PC-3 (cell line): ENCODE measurements around the gene DAAM1. TPM values are rescaled to one million over a fixed set of nuclear protein-coding genes. Genes with fewer than 3 reads are reported as not detected.

Experiments used
- ATAC-seq: fragments of 200-7000 bp; cut with Tn5 transposase; 2 replicates; pipeline ENCODE4 v1.9.1; 2020; ENCODE audit warnings: mild to moderate bottlenecking, moderate library complexity
- BruUV-seq: library from RNA; stranded (reverse); fragments of 400-500 nt; replicated peaks from 2 replicates; lab custom pipeline; 2021; lab: Mats Ljungman, UMichigan
- CTCF ChIA-PET: fragments of 300-600 bp; sonication (Branson Sonifier 250); formaldehyde crosslinking; loops from one replicate; lab custom pipeline; 2022; ENCODE audit warnings: antibody characterized with exemption; lab: Charles Lee
- POLR2A ChIA-PET: fragments of 300-600 bp; sonication (Branson Sonifier 250); formaldehyde crosslinking; loops from one replicate; lab custom pipeline; 2022; ENCODE audit warnings: antibody characterized with exemption; ENCODE audit not compliant: unreplicated experiment; lab: Charles Lee
- DNase-seq: peaks from one replicate; pipeline ENCODE4 v3.0.0-alpha.2; 2015
- H2AFZ ChIP-seq: fragments of 300-600 bp; sonication (generic); 2 replicates; pipeline ENCODE4 v1.6.0; 2016; ENCODE audit warnings: antibody characterized with exemption, low read length
- H3F3A ChIP-seq: fragments of 300-600 bp; sonication (generic); one replicate; pipeline ENCODE4 v1.6.0; 2017; ENCODE audit warnings: antibody characterized with exemption, low read length, control low read depth, mild to moderate bottlenecking; ENCODE audit not compliant: unreplicated experiment
- H3K27ac ChIP-seq: fragments of 300-600 bp; sonication (generic); 2 replicates; pipeline ENCODE4 v1.5.1; 2016; ENCODE audit warnings: mild to moderate bottlenecking, low read length
- H3K27me3 ChIP-seq: fragments of 300-600 bp; sonication (generic); 2 replicates; pipeline ENCODE4 v1.6.1; 2016; ENCODE audit warnings: low read length, mixed read lengths
- H3K36me3 ChIP-seq: fragments of 300-600 bp; sonication (generic); 2 replicates; pipeline ENCODE4 v1.6.1; 2016; ENCODE audit warnings: low read depth, mixed run types, low read length, mixed read lengths
- H3K4me1 ChIP-seq: fragments of 300-600 bp; sonication (generic); 2 replicates; pipeline ENCODE4 v1.5.1; 2016; ENCODE audit warnings: low read length; ENCODE audit not compliant: insufficient read depth
- H3K4me2 ChIP-seq: fragments of 300-600 bp; sonication (generic); 2 replicates; pipeline ENCODE4 v1.6.0; 2016; ENCODE audit warnings: low read length
- H3K4me3 ChIP-seq: fragments of 300-600 bp; sonication (generic); 2 replicates; pipeline ENCODE4 v1.5.1; 2016; ENCODE audit warnings: mild to moderate bottlenecking, low read length, mixed read lengths
- H3K79me2 ChIP-seq: fragments of 300-600 bp; sonication (generic); 2 replicates; pipeline ENCODE4 v1.6.1; 2017; ENCODE audit warnings: low read length, mixed read lengths
- H3K9ac ChIP-seq: fragments of 300-600 bp; sonication (generic); 2 replicates; pipeline ENCODE4 v1.6.0; 2016; ENCODE audit warnings: mild to moderate bottlenecking, low read length
- H3K9me2 ChIP-seq: fragments of 300-600 bp; sonication (generic); replicated peaks from 2 replicates; pipeline ENCODE4 v1.6.1; 2016; ENCODE audit warnings: mixed run types, low read length, mixed read lengths
- H3K9me3 ChIP-seq: fragments of 300-600 bp; sonication (generic); 2 replicates; pipeline ENCODE4 v1.6.1; 2016; ENCODE audit warnings: low read length, mixed read lengths
- H4K20me1 ChIP-seq: fragments of 300-600 bp; sonication (generic); 2 replicates; pipeline ENCODE4 v1.6.1; 2016; ENCODE audit warnings: low read length, mixed read lengths
- EZH2 ChIP-seq: fragments of 300-600 bp; sonication (generic); IDR thresholded peaks from one replicate; pipeline ENCODE4 v1.6.1; 2017; ENCODE audit warnings: antibody characterized with exemption, mild to moderate bottlenecking, low read length; ENCODE audit not compliant: unreplicated experiment
- EZH2phosphoT487 ChIP-seq: fragments of 300-600 bp; sonication (generic); IDR thresholded peaks from 2 replicates; pipeline ENCODE4 v1.6.1; 2018; ENCODE audit warnings: mild to moderate bottlenecking, antibody characterized with exemption, low read length, borderline replicate concordance
- intact Hi-C: fragments of 100-400 bp; cut with micrococcal nuclease; formaldehyde crosslinking; loops from 2 replicates; pipeline ENCODE4 v1.9.0; 2023
- total RNA-seq: library from RNA; depleted of rRNA; stranded (reverse); fragments of >200 nt; gene quantifications from 2 replicates; pipeline ENCODE4 v1.2.3, GENCODE V29; 2014
- TF ChIP-seq, protein P1 (sequence below): fragments of 300-600 bp; sonication (generic); conservative IDR thresholded peaks from 2 replicates; pipeline ENCODE4 v1.5.1; 2017; ENCODE audit warnings: antibody characterized with exemption, low read depth, mild to moderate bottlenecking, low read length

DAAM1 gene
- total RNA-seq, 1 experiment from 2014 or later, result 32.7 TPM

- no peaks in the 10 kb centered on the region for H4K20me1 ChIP-seq
- no peak overlapping the region for H3K27ac ChIP-seq
- DNase-seq (no peak), ATAC-seq (no peak)
- H3K36me3 ChIP-seq, result no peaks in the 10 kb centered on the region; the same call in 1 of the 2 replicates
- H3K4me3 ChIP-seq, result no peak overlapping the region
- H3K9ac ChIP-seq, result no peak overlapping the region
- H3K4me1 ChIP-seq, result peaks cover 12% of the 10 kb centered on the region
- ChIA-PET POLR2A (no interaction called here), CTCF (interaction anchor here (0.6 kb wide), 1 partner anchor 277 kb away, joined by 3 read pairs; no protein-coding TSS in a partner anchor)
- no peak overlapping the region for H3K4me2 ChIP-seq
- no TSS peak for BruUV-seq
- H3F3A ChIP-seq, result no peaks in the 10 kb centered on the region
- no peak overlapping the region for H2AFZ ChIP-seq
- no peak for TF ChIP-seq EZH2
- no peak for TF ChIP-seq EZH2phosphoT487
- no peaks in the 10 kb centered on the region for H3K9me2 ChIP-seq
- H3K9me3 ChIP-seq, result no peaks in the 10 kb centered on the region
- intact Hi-C loops, result no loop called here
- H3K27me3 ChIP-seq, result no peaks in the 10 kb centered on the region
- H3K79me2 ChIP-seq, result no peaks in the 10 kb centered on the region
Observed at GRCh38 chr14:59297071-59297776, 108.8 kb downstream of the DAAM1 start.

DNA sequence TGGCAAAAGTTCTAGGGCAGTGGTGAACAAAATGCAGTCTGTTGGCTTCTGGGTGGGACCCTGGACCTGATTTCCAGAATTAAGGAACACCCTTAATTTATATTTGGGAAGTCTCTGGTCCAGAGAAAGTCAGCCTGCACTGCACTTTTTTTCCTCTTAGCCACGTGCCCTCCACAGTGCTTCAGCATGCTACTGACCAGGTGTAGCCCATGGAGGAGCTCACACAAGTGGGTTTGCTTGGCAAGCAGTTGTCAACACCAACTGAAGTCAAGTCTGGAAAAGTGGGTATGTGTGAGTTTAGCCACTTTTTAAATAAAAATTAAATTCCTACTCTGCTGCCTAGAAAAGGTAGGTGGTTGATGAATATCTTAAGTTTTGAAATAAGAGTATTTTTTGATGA is 111.3 kb downstream of the DAAM1 start:
- Histone ChIP-seq H3K36me3 (no peaks in the 10 kb centered on the region), H3K4me2 (no peak overlapping the region), H3K9me2 (no peaks in the 10 kb centered on the region), H3K27ac (no peak overlapping the region), H3K9ac (no peak overlapping the region), H3K79me2 (no peaks in the 10 kb centered on the region), H3K27me3 (no peaks in the 10 kb centered on the region), H3K9me3 (no peaks in the 10 kb centered on the region), H3K4me3 (no peak overlapping the region), H3K4me1 (peaks cover 12% of the 10 kb centered on the region), H4K20me1 (no peaks in the 10 kb centered on the region), H3F3A (no peaks in the 10 kb centered on the region), H2AFZ (no peak overlapping the region)
- DNase-seq, result no peak
- ChIA-PET CTCF (no interaction called here), POLR2A (interaction anchor here (0.6 kb wide), 1 partner anchor 8 kb away, joined by 4 read pairs; no protein-coding TSS in a partner anchor)
- TF ChIP-seq EZH2 (no peak), EZH2phosphoT487 (no peak)
- TF ChIP-seq, protein P1, sequence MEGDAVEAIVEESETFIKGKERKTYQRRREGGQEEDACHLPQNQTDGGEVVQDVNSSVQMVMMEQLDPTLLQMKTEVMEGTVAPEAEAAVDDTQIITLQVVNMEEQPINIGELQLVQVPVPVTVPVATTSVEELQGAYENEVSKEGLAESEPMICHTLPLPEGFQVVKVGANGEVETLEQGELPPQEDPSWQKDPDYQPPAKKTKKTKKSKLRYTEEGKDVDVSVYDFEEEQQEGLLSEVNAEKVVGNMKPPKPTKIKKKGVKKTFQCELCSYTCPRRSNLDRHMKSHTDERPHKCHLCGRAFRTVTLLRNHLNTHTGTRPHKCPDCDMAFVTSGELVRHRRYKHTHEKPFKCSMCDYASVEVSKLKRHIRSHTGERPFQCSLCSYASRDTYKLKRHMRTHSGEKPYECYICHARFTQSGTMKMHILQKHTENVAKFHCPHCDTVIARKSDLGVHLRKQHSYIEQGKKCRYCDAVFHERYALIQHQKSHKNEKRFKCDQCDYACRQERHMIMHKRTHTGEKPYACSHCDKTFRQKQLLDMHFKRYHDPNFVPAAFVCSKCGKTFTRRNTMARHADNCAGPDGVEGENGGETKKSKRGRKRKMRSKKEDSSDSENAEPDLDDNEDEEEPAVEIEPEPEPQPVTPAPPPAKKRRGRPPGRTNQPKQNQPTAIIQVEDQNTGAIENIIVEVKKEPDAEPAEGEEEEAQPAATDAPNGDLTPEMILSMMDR, result no peak
- ATAC-seq, result no peak
- no TSS peak for BruUV-seq
- intact Hi-C loops, result no loop called here

DNA sequence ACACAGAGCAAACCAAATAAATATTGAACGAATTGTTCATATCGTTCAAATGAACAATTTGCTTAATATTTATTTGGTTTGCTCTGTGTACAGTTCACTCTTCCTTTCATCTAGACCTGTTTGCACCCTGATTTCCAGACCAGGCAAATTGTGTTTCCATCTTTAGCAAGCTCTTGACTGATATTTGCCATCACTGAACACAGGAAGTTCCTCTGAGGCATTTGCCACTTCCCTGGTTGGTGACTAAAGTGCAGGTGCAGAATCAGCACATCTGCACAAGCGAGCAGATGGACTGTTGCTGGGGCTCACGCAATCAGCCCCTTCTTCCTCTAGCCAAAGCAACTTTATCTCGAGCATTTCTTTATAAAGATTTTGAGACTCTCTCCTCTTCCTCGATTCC is 112.9 kb downstream of the DAAM1 start:
- DNase-seq, result no peak
- H3K27me3 ChIP-seq, result no peaks in the 10 kb centered on the region
- peaks cover under 1% of the 10 kb centered on the region for H3F3A ChIP-seq
- H3K4me3 ChIP-seq, result no peak overlapping the region
- CTCF ChIA-PET, result no interaction called here
- ATAC-seq, result no peak
- TF ChIP-seq, protein P1, result no peak
- TF ChIP-seq EZH2phosphoT487 (no peak), EZH2 (no peak)
- POLR2A ChIA-PET, result no interaction called here
- no peaks in the 10 kb centered on the region for H3K36me3 ChIP-seq
- H2AFZ ChIP-seq, result no peak overlapping the region
- H3K27ac ChIP-seq, result no peak overlapping the region
- intact Hi-C loops, result no loop called here
- H4K20me1 ChIP-seq, result no peaks in the 10 kb centered on the region
- no peaks in the 10 kb centered on the region for H3K9me3 ChIP-seq
- no peaks in the 10 kb centered on the region for H3K9me2 ChIP-seq
- peaks cover 25% of the 10 kb centered on the region for H3K4me1 ChIP-seq
- no peaks in the 10 kb centered on the region for H3K79me2 ChIP-seq
- no TSS peak for BruUV-seq
- no peak overlapping the region for H3K4me2 ChIP-seq
- H3K9ac ChIP-seq, result no peak overlapping the region
